K562 (cell line): ENCODE measurements around the gene DGCR2. TPM values are rescaled to one million over a fixed set of nuclear protein-coding genes. Genes with fewer than 3 reads are reported as not detected.
A peak's percentile ranks its signal among the peaks of the same experiment; 100 is the strongest.
"Not testable (repeated sequence)": the region's sequence is repeated elsewhere in the genome, so short reads cannot be mapped to it uniquely, and the experiment has no call there.

ENCODE experiments used
- ATAC-seq: fragments of 200-7000 bp; cut with Tn5 transposase; 3 replicates; pipeline ENCODE4 v1.9.1; 2020; ENCODE audit warnings: moderate library complexity
- BruUV-seq: library from RNA; stranded (reverse); fragments of 400-500 nt; replicated peaks from 2 replicates; lab custom pipeline; 2021; lab: Mats Ljungman, UMichigan
- CTCF ChIA-PET: fragments of 300-600 bp; formaldehyde crosslinking; extraction: SDS; loops from one replicate; lab custom pipeline; 2021; ENCODE audit warnings: low intra/inter-chr PET ratio; lab: Yijun Ruan, JAX
- POLR2A ChIA-PET: fragments of 300-600, 350-650 bp; sonication (Branson Sonifier 250); formaldehyde crosslinking; extraction: SDS; loops from one replicate; lab custom pipeline; 2021; ENCODE audit warnings: antibody characterized with exemption, inconsistent platforms; lab: Yijun Ruan, JAX
- DNase-seq, 4 experiments: peaks; one replicate each; pipeline versions ENCODE4 v3.0.0 to v3.0.0-alpha.2; 2011 to 2018; ENCODE audit warnings: low spot score in 3 of 4, mixed read lengths in 3 of 4; ENCODE audit errors: extremely low read depth in 1 of 4
- FAIRE-seq: peaks from 2 replicates; lab custom pipeline; 2011; peaks lifted over from hg19 to GRCh38; lab: Jason Lieb, UNC
- H2AFZ ChIP-seq: 2 replicates; pipeline ENCODE4 v1.6.0; 2011; ENCODE audit warnings: low read depth, low read length, control low read depth, inconsistent platforms
- H3K27ac ChIP-seq: fragments of 200-600 bp; 3 replicates; pipeline ENCODE4 v1.8.0; 2011; ENCODE audit warnings: low read depth, mild to moderate bottlenecking, control low read depth, inconsistent platforms, low read length, moderate library complexity, mixed read lengths; ENCODE audit errors: extremely low read depth
- H3K27me3 ChIP-seq, 2 experiments: fragments of 300-600 bp in 1 of 2; 2 replicates in 1 of 2; 3 replicates in 1 of 2; pipeline versions ENCODE4 v1.6.0 to v1.8.0; 2011; ENCODE audit warnings: inconsistent platforms in 2 of 2, low read length in 2 of 2, mild to moderate bottlenecking in 1 of 2, mixed read lengths in 1 of 2, moderate library complexity in 1 of 2; ENCODE audit not compliant: control insufficient read depth in 2 of 2, insufficient read depth in 2 of 2
- H3K36me3 ChIP-seq: fragments of 300-600 bp; 3 replicates; pipeline ENCODE4 v1.8.0; 2011; ENCODE audit warnings: mild to moderate bottlenecking, low read length, inconsistent platforms; ENCODE audit not compliant: control insufficient read depth, insufficient read depth
- H3K4me1 ChIP-seq, 2 experiments: fragments of 200-600 bp in 1 of 2; replicated peaks in 1 of 2; 2 replicates in 1 of 2; 3 replicates in 1 of 2; pipeline versions ENCODE4 v1.5.1 to v1.8.0; 2011; ENCODE audit warnings: inconsistent platforms in 2 of 2, low read length in 2 of 2, mild to moderate bottlenecking in 1 of 2, mixed read lengths in 1 of 2, moderate library complexity in 1 of 2; ENCODE audit not compliant: control insufficient read depth in 2 of 2, insufficient read depth in 2 of 2
- H3K4me2 ChIP-seq: 2 replicates; pipeline ENCODE4 v1.6.1; 2011; ENCODE audit warnings: low read length, control low read depth, inconsistent platforms, mixed read lengths; ENCODE audit not compliant: insufficient read depth
- H3K4me3 ChIP-seq: fragments of 200-600 bp; sonication (generic), shearing (Covaris generic); 2 replicates; pipeline ENCODE4 v1.5.1; 2016; ENCODE audit warnings: control low read depth, inconsistent platforms
- H3K79me2 ChIP-seq: fragments of 200-600 bp; 3 replicates; pipeline ENCODE4 v1.8.0; 2011; ENCODE audit warnings: low read length, inconsistent platforms; ENCODE audit not compliant: control insufficient read depth, insufficient read depth
- H3K9ac ChIP-seq, 2 experiments: 2 replicates each; pipeline versions ENCODE4 v1.6.0 to v1.6.1; 2011; ENCODE audit warnings: low read depth in 2 of 2, low read length in 2 of 2, control low read depth in 1 of 2, inconsistent platforms in 1 of 2, mild to moderate bottlenecking in 1 of 2, mixed read lengths in 1 of 2; ENCODE audit not compliant: insufficient read depth in 1 of 2
- H3K9me1 ChIP-seq: one replicate; pipeline ENCODE4 v1.6.0; 2011; ENCODE audit warnings: inconsistent platforms, mild to moderate bottlenecking, low read length, moderate library complexity; ENCODE audit not compliant: control insufficient read depth, insufficient read depth
- H3K9me3 ChIP-seq: replicated peaks from 2 replicates; pipeline ENCODE4 v1.5.1; 2011; ENCODE audit warnings: low read depth, low read length, inconsistent platforms; ENCODE audit not compliant: control insufficient read depth, insufficient read depth
- H4K20me1 ChIP-seq: replicated peaks from 2 replicates; pipeline ENCODE4 v1.6.1; 2011; ENCODE audit warnings: low read length, inconsistent platforms, mixed read lengths; ENCODE audit not compliant: control insufficient read depth, insufficient read depth
- CHCHD3 ChIP-seq: fragments of 250-450 bp; sonication (Bioruptor Pico); IDR thresholded peaks from 2 replicates; pipeline ENCODE4 v2.1.2; 2022; ENCODE audit warnings: mild to moderate bottlenecking
- HLTF ChIP-seq: fragments of 450-650 bp; IDR thresholded peaks from 2 replicates; pipeline ENCODE4 v1.6.1; 2016
- JUN ChIP-seq, 2 experiments: sonication (generic) in 1 of 2; formaldehyde crosslinking in 1 of 2; IDR thresholded peaks; 2 replicates each; pipeline versions ENCODE4 v1.6.1 to v1.8.0; 2012 to 2022; ENCODE audit warnings: borderline replicate concordance in 2 of 2, mild to moderate bottlenecking in 2 of 2, improper control_type of control experiment in 1 of 2, low read depth in 1 of 2, low read length in 1 of 2, missing genetic modification reagents in 1 of 2
- KAT8 ChIP-seq: fragments of 450-650 bp; IDR thresholded peaks from 2 replicates; pipeline ENCODE4 v1.6.1; 2016; ENCODE audit warnings: low read depth, mild to moderate bottlenecking
- LARP7 ChIP-seq: fragments of 450-650 bp; IDR thresholded peaks from 2 replicates; pipeline ENCODE4 v1.6.1; 2016
- MAX ChIP-seq: sonication (generic); formaldehyde crosslinking; IDR thresholded peaks from 2 replicates; pipeline ENCODE4 v1.9.0; 2022; ENCODE audit warnings: mild to moderate bottlenecking, missing genetic modification reagents
- MED1 ChIP-seq: sonication (generic); formaldehyde crosslinking; IDR thresholded peaks from 2 replicates; pipeline ENCODE4 v1.8.1; 2023; ENCODE audit warnings: missing genetic modification reagents, borderline replicate concordance
- POLR2A ChIP-seq: fragments of 450-650 bp; conservative IDR thresholded peaks from 2 replicates; pipeline ENCODE4 v1.6.1; 2016
- SMAD4 ChIP-seq: fragments of 250-450 bp; sonication (Bioruptor Pico); conservative IDR thresholded peaks from 2 replicates; pipeline ENCODE4 v1.8.0; 2021; ENCODE audit warnings: inconsistent platforms, mild to moderate bottlenecking, moderate library complexity
- STAG1 ChIP-seq: sonication (generic); formaldehyde crosslinking; IDR thresholded peaks from 2 replicates; pipeline ENCODE4 v1.5.0; 2020; ENCODE audit warnings: missing genetic modification reagents, borderline replicate concordance
- ZC3H4 ChIP-seq: sonication (generic); formaldehyde crosslinking; IDR thresholded peaks from 2 replicates; pipeline ENCODE4 v1.9.0; 2021; ENCODE audit warnings: missing genetic modification reagents, borderline replicate concordance
- ZNF143 ChIP-seq: sonication (generic); formaldehyde crosslinking; IDR thresholded peaks from 2 replicates; pipeline ENCODE4 v1.9.0; 2022; ENCODE audit warnings: mild to moderate bottlenecking, missing genetic modification reagents
- WGBS: fragments of 100-300 bp; shearing (Covaris generic); methylation state at CpG from one replicate; pipeline ENCODE4 v1.1.6; 2016; ENCODE audit warnings: low coverage, mixed read lengths; ENCODE audit not compliant: insufficient coverage; ENCODE audit errors: missing lambda C conversion rate; 5-methylcytosine and 5-hydroxymethylcytosine counted together
- in situ Hi-C: fragments of 300-500 bp; cut with MboI; formaldehyde crosslinking; loops from 4 replicates; pipeline ENCODE4 v1.15.0; 2018; ENCODE audit warnings: inconsistent platforms, mixed read lengths
- intact Hi-C: fragments of 100-400 bp; cut with micrococcal nuclease; formaldehyde crosslinking; loops from 2 replicates; pipeline ENCODE4 v1.14.2; 2022
- polyA plus RNA-seq, 8 experiments: library from polyadenylated mRNA; depleted of rRNA in 4 of 8; stranded (reverse) in 5 of 8; unstranded in 3 of 8; fragments of >200 nt; fragmentation: Nextera tagmentation in 2 of 8; fragmentation: Illumina TruSeq in 1 of 8; extraction: Ambion mirVana in 2 of 8; extraction: Trizol in 1 of 8; gene quantifications; 2 replicates each; pipeline versions ENCODE4 v1.2.1 to v1.2.3, GENCODE V29; 2011 to 2014; ENCODE audit warnings: inconsistent platforms in 1 of 8, missing spikeins in 1 of 8
- total RNA-seq, 7 experiments: library from RNA; depleted of rRNA in 6 of 7; stranded (reverse); fragments of >200 nt in 6 of 7; fragmentation: Illumina TruSeq in 2 of 7; extraction: Trizol in 2 of 7; gene quantifications; 2 replicates each; pipeline versions ENCODE4 v1.2.1 to v1.2.3, GENCODE V29; 2011 to 2021; ENCODE audit warnings: low replicate concordance in 1 of 7
- TF ChIP-seq, protein P1 (sequence below): fragments of 250-450 bp; sonication (Bioruptor Pico); IDR thresholded peaks from 2 replicates; pipeline ENCODE4 v1.9.0; 2021; ENCODE audit warnings: mild to moderate bottlenecking, inconsistent platforms

The DGCR2 gene
- total and polyA plus RNA-seq, 9 of the 15 experiments (the other 6 are each of a cell fraction or from before 2014, with no cell fraction given) = 0.69 to 101 (median 56.4) TPM

DNA sequence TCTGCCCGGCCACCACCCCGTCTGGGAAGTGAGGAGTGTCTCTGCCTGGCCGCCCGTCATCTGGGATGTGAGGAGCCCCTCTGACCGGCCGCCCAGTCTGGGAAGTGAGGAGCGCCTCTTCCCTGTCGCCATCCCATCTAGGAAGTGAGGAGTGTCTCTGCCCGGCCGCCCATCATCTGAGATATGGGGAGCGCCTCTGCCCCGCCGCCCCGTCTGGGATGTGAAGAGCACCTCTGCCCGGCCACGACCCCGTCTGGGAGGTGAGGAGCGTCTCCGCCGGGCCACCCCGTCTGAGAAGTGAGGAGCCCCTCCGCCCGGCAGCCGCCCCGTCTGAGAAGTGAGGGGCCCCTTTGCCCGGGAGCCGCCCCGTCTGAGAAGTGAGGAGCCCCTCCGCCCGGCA is 38.1 kb downstream of the DGCR2 start:
- H3K9me1 ChIP-seq, intact Hi-C loops, BruUV-seq, H3K27me3 ChIP-seq, CTCF ChIA-PET, H3K79me2 ChIP-seq, DNase-seq, H3K9me3 ChIP-seq, ATAC-seq, FAIRE-seq, H3K9ac ChIP-seq, in situ Hi-C loops, H3K4me2 ChIP-seq, POLR2A ChIA-PET, H3K4me3 ChIP-seq, H3K27ac ChIP-seq, H2AFZ ChIP-seq: not testable (repeated sequence)
- 90% methylated on average over 20 of the region's 30 CpGs for WGBS
- H3K36me3 ChIP-seq = peaks cover 53% of the 10 kb centered on the region
- peaks cover 12% of the 10 kb centered on the region for H4K20me1 ChIP-seq
- peaks cover 7 to 15% of the 10 kb centered on the region in 2 experiments for H3K4me1 ChIP-seq

GRCh38 chr22:19082793-19083192 is 39.4 kb downstream of the DGCR2 start:
- Histone ChIP-seq H3K9ac (no peak overlapping the region), H2AFZ (no peak overlapping the region), H3K9me3 (no peaks in the 10 kb centered on the region), H3K79me2 (peaks cover 8% of the 10 kb centered on the region; the same call in 2 of the 3 replicates), H3K27me3 (no peaks in the 10 kb centered on the region), H3K4me3 (no peak overlapping the region), H3K36me3 (peaks cover 48% of the 10 kb centered on the region), H3K9me1 (no peaks in the 10 kb centered on the region), H3K4me2 (no peak overlapping the region), H3K4me1 (peaks cover 7 to 14% of the 10 kb centered on the region in 2 experiments), H3K27ac (no peak overlapping the region), H4K20me1 (peaks cover 12% of the 10 kb centered on the region)
- in situ Hi-C loops (no loop called here), intact Hi-C loops (no loop called here)
- ChIA-PET CTCF (no interaction called here), POLR2A (interaction anchor here (0.7 to 3.3 kb wide), 6 partner anchors 8 to 61 kb away, joined by 3 to 18 read pairs (median 4); no protein-coding TSS in a partner anchor)
- ATAC-seq = no peak
- no TSS peak for BruUV-seq
- no peak for DNase-seq
- TF ChIP-seq JUN (IDR thresholded peaks at IDR 0.05; ENCODE audit: borderline replicate concordance, low read depth, low read length) (no peak), JUN (CRISPR knock-in tag; IDR thresholded peaks at IDR 0.05; ENCODE audit: borderline replicate concordance) (no peak), ZC3H4 (CRISPR knock-in tag) (peak; percentile 83; the same call in 1 of the 2 replicates), SMAD4 (CRISPR knock-in tag) (peak; percentile 35; the same call in 1 of the 2 replicates), ZNF143 (CRISPR knock-in tag) (no peak), STAG1 (CRISPR knock-in tag) (peak; percentile 40; the same call in 1 of the 2 replicates), MAX (CRISPR knock-in tag) (peak; percentile 31; the same call in 1 of the 2 replicates), CHCHD3 (0 out of 2 replicates have a peak, but pooled peaks have one; percentile 24), HLTF (0 out of 2 replicates have a peak, but pooled peaks have one; percentile 46), MED1 (peak; percentile 80; the same call in 1 of the 2 replicates), LARP7 (0 out of 2 replicates have a peak, but pooled peaks have one; percentile 46), KAT8 (no peak), POLR2A (peak; percentile 23; the same call in 1 of the 2 replicates)
- TF ChIP-seq, protein P1, sequence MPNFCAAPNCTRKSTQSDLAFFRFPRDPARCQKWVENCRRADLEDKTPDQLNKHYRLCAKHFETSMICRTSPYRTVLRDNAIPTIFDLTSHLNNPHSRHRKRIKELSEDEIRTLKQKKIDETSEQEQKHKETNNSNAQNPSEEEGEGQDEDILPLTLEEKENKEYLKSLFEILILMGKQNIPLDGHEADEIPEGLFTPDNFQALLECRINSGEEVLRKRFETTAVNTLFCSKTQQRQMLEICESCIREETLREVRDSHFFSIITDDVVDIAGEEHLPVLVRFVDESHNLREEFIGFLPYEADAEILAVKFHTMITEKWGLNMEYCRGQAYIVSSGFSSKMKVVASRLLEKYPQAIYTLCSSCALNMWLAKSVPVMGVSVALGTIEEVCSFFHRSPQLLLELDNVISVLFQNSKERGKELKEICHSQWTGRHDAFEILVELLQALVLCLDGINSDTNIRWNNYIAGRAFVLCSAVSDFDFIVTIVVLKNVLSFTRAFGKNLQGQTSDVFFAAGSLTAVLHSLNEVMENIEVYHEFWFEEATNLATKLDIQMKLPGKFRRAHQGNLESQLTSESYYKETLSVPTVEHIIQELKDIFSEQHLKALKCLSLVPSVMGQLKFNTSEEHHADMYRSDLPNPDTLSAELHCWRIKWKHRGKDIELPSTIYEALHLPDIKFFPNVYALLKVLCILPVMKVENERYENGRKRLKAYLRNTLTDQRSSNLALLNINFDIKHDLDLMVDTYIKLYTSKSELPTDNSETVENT (CRISPR knock-in tag) = 0 out of 2 replicates have a peak, but pooled peaks have one; percentile 25
- WGBS = 88% methylated on average over 13 of the region's 13 CpGs
- no peak for FAIRE-seq
